Brain microvascular endothelial cell (primary cell): ENCODE results near the gene PLD1.

Experiments used
- DNase-seq: peaks from one replicate; pipeline ENCODE4 v3.0.0-alpha.2; 2020
- H3K27ac ChIP-seq: fragments of 250-450 bp; sonication (Bioruptor Pico); 2 replicates; pipeline ENCODE4 v1.5.1; 2020; ENCODE audit warnings: mild to moderate bottlenecking, moderate library complexity
- H3K27me3 ChIP-seq: fragments of 250-450 bp; sonication (Bioruptor Pico); replicated peaks from 2 replicates; pipeline ENCODE4 v1.5.1; 2020; ENCODE audit warnings: mild to moderate bottlenecking
- H3K36me3 ChIP-seq: fragments of 250-450 bp; sonication (Bioruptor Pico); replicated peaks from 2 replicates; pipeline ENCODE4 v1.5.1; 2020; ENCODE audit warnings: mild to moderate bottlenecking
- H3K4me3 ChIP-seq: 2 replicates; pipeline ENCODE4 v1.5.1; 2011; ENCODE audit warnings: low read depth, mild to moderate bottlenecking, control low read depth, low read length, moderate library complexity
- in situ Hi-C: cut with HindIII; loops from 2 replicates; pipeline ENCODE4 v1.10.0; 2017; ENCODE audit warnings: low sequenced_read_pairs, low pct_ligation_motif_present
- TF ChIP-seq, protein P1 (sequence below): IDR thresholded peaks from 2 replicates; pipeline ENCODE4 v1.5.1; 2011; ENCODE audit warnings: low read depth, mild to moderate bottlenecking, moderate library complexity, low read length, control low read depth, inconsistent platforms; ENCODE audit errors: missing control alignments

Gene PLD1

DNA sequence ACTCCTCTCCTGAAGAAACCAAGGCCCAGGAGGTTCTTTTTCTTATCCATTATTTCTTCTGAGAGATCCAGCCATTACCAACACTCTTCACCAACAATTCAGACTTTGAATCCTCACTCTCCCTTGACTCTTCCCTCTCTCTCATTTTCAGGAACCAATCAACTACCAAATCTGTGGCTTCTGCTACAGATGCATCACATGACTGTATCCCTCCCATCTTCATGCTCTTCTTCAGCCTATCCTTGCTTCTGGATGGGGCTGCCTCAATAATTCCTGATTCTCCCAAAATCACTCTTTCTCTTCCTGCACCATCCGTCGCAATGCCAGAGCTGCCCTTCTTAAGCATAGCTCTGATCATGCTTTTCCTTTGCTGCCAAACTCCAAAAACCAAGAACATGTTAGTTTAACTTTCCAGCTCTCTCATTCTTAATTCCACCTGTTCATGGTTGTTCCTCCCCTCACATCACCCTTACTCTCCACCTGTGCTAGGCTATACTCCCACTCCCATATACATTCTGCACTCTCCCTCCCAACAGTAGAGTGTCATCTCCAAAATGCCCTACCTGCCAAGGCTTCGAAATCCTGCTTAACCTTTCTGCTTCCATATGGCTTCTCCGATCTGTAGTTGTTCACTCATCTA, 13.5 kb downstream of the PLD1 start:
- Histone ChIP-seq H3K27me3 (no peaks in the 10 kb centered on the region), H3K27ac (peak overlapping the region; percentile 78), H3K36me3 (no peaks in the 10 kb centered on the region), H3K4me3 (no peak overlapping the region)
- TF ChIP-seq, protein P1, sequence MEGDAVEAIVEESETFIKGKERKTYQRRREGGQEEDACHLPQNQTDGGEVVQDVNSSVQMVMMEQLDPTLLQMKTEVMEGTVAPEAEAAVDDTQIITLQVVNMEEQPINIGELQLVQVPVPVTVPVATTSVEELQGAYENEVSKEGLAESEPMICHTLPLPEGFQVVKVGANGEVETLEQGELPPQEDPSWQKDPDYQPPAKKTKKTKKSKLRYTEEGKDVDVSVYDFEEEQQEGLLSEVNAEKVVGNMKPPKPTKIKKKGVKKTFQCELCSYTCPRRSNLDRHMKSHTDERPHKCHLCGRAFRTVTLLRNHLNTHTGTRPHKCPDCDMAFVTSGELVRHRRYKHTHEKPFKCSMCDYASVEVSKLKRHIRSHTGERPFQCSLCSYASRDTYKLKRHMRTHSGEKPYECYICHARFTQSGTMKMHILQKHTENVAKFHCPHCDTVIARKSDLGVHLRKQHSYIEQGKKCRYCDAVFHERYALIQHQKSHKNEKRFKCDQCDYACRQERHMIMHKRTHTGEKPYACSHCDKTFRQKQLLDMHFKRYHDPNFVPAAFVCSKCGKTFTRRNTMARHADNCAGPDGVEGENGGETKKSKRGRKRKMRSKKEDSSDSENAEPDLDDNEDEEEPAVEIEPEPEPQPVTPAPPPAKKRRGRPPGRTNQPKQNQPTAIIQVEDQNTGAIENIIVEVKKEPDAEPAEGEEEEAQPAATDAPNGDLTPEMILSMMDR: no peak
- in situ Hi-C loops: no loop called here
- no peak for DNase-seq

DNA sequence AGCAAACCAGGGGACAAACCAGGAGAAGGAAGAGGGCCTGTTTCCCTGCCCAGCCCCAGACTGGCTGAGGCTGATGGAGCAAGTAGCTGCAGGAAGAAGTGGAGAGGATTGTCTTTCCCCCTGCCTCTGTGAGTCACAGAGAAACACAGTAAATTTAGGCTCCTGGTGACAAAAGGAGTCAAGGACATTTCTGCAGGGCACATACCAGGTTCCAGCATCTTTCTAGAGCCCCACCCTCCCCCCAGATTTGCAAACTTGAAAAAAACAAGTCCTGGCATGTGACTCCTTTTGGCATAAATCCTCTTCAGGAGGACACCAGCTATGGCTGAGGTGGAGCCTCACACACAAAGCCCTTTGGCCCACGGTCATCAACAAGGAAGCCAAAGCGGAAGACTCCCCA, 17.8 kb downstream of the PLD1 start:
- in situ Hi-C loops: no loop called here
- H3K27ac ChIP-seq: peak overlapping the region; percentile 84
- H3K4me3 ChIP-seq: no peak overlapping the region
- TF ChIP-seq, protein P1: no peak
- H3K36me3 ChIP-seq: no peaks in the 10 kb centered on the region
- no peak for DNase-seq
- no peaks in the 10 kb centered on the region for H3K27me3 ChIP-seq

DNA sequence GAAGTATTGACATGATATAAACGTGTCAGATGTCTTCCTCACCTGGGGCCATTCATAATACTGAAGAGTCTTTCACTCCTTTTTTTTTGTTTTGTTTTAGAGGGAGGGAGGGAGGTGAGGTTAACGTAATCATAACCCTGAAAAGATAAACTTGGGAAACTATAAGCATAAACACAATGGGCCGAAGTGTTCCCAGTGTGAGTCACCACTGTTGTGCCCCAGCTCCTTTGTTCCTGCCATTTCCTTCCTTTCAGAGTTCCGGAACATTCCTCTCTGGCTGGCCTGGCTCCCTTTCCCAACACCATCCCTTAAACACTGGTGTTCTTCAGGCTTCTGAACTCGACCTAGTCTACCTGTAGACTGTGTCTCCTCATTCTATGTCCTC, 18.6 kb downstream of the PLD1 start:
- Histone ChIP-seq H3K4me3 (no peak overlapping the region), H3K36me3 (no peaks in the 10 kb centered on the region), H3K27me3 (no peaks in the 10 kb centered on the region), H3K27ac (peak overlapping the region; percentile 84)
- peak; percentile 55 for DNase-seq
- TF ChIP-seq, protein P1: no peak
- in situ Hi-C loops: no loop called here

DNA sequence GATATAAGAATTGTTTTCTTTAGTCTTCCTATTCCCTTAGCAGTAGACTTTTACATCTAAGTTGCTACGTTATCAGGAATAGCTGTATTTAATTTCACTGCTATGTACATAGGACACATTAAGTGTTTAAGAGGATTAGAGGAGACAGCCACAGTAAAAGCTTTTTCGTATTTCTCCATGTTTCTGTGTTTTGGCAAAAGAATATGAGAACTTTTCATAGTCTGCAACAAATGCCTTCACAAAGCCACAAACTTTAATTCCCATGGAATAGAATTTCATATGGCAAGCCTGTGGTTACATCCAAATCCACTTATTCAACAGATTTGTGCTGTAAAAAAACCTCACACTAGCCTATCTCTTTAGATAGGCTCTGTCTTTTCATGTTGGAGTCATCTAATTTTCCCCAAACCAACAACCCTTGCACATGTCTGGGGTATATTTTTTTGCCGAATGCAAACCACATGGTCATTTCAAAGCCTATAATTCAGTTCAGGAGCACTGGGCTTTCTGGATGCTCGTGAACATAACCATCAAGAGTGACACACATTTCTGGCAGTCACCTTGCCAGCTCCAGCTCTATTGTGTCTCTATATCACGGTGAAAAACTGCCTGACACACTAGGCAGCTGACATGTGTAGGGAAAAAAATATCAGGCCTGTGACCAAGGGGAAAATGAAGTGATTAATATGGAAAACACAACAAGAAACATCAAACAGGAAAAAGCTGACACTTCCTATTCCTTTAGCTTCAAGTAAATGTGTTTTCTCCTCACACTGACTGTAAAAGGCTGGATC, 19.2 kb downstream of the PLD1 start:
- Histone ChIP-seq H3K36me3 (no peaks in the 10 kb centered on the region), H3K27ac (peak overlapping the region; percentile 84), H3K4me3 (no peak overlapping the region), H3K27me3 (no peaks in the 10 kb centered on the region)
- no peak for DNase-seq
- TF ChIP-seq, protein P1: no peak
- in situ Hi-C loops: no loop called here

DNA sequence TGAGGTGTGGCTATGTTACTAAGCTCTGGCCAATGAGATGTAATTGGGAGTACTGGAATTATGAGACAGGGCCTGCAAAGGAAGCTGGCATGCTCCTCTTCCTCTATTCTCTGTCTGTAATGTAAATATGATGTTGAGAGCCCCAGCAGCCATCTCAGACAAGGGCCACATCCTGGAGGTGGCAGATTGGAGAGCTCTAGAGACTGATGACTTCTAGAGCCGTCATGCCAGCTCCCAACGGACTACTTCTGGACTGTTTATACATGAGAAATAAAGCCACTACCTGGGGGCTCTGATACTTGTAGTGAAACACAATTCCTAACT, 19.7 kb downstream of the PLD1 start:
- peak overlapping the region; percentile 84 for H3K27ac ChIP-seq
- TF ChIP-seq, protein P1: no peak
- in situ Hi-C loops: no loop called here
- H3K36me3 ChIP-seq: no peaks in the 10 kb centered on the region
- no peak for DNase-seq
- no peak overlapping the region for H3K4me3 ChIP-seq
- H3K27me3 ChIP-seq: no peaks in the 10 kb centered on the region
